ENCODE results near the gene HID1. TPM values are rescaled to one million over a fixed set of nuclear protein-coding genes. Genes with fewer than 3 reads are reported as not detected.

Gene HID1, protein sequence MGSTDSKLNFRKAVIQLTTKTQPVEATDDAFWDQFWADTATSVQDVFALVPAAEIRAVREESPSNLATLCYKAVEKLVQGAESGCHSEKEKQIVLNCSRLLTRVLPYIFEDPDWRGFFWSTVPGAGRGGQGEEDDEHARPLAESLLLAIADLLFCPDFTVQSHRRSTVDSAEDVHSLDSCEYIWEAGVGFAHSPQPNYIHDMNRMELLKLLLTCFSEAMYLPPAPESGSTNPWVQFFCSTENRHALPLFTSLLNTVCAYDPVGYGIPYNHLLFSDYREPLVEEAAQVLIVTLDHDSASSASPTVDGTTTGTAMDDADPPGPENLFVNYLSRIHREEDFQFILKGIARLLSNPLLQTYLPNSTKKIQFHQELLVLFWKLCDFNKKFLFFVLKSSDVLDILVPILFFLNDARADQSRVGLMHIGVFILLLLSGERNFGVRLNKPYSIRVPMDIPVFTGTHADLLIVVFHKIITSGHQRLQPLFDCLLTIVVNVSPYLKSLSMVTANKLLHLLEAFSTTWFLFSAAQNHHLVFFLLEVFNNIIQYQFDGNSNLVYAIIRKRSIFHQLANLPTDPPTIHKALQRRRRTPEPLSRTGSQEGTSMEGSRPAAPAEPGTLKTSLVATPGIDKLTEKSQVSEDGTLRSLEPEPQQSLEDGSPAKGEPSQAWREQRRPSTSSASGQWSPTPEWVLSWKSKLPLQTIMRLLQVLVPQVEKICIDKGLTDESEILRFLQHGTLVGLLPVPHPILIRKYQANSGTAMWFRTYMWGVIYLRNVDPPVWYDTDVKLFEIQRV
- 3.1 TPM for total RNA-seq

DNA sequence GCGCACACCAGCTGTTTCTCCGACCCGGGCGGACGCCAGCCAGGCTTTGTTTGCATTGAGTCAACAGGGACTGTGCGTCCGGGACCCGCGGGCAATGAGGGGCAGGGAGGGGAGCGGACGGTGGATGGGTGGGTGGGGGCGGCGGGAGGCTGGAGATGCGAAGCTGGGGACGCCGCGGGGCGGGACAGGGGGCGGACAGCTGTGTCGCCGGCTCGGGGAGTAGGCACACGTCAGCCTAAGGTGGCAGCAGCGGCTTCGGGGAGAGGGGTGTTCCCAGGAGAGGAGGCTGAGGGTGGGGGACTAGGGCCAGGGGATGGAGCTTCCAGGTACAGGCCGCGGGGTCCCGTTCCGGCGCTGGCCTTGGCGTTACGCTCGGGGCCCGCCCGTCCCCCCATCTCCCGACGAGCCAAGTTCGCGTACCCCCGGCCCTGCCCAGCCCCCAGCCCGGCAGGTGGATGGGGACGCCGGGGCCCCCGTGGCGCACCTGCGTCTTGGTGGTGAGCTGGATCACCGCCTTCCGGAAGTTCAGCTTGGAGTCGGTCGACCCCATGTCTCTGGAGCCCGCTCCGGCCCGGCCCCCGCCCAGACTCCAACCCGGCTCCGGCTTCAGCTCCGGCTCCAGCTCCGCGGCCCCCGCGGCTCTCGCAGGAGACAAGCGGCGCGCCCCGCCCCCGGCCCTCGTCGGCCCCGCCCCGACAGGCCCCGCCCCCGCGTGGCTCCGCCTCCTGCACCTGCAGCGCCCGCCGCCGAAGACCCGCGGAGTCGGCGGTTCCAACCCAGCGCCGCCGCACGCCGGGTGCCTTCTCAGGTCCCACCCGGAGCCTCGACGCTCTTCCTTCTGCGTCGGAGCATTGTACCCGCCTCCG lies at the start of gene HID1:
Gene HID1 (minus strand): TSS at position 653 of the 866 bp plus-strand sequence. CDS start 103 bp downstream, at position 550.
- Histone ChIP-seq H3K9me3 (ENCODE audit: low read depth, low read length) (no peaks in the 10 kb centered on the region), H3K4me1 (ENCODE audit: insufficient read depth, low read length) (peaks cover 8% of the 10 kb centered on the region), H3K4me3 (ENCODE audit: low read length) (peak within 1 kb of the TSS; percentile 35), H3K27me3 (ENCODE audit: insufficient read depth, low read length) (peaks cover 39% of the 10 kb centered on the region)

DNA sequence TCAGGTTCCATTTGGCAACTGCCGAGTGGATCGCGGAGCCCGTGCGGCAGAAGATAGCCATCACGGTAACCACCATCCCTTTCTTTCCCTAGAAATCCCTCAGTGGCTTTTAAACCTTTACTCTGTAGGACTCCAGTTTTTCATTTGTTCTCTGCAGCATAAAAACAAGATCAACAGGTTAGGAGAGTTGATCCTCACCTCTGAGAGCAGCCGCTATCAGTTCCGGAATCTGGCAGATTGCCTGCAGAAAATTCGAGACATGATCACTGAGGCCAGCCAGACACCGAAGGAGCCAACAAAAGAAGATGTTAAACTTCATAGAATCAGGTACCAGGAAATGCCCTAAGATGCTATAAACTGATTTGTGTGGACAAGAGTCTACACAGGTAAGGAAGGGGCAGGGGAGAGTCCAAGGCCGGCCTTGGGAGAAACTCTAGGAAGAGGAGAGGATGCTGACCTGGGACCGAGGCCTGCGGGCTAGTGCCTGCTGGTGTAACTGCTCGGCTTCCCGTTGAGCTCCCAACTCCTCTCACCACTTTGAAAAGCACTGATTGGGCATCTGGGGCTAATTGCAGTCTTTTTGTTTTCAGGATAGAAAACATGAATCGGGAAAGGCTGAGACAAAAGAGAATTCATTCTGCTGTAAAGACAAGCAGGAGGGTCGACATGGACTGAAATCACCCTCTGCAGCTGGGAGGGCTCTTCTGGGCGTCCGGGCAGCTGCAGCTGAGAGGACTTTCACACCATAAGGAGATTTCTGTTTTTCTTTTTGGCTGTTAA lies 48.0 kb upstream of the HID1 start:
- H3K27me3 ChIP-seq (ENCODE audit: insufficient read depth, low read length) = no peaks in the 10 kb centered on the region

DNA sequence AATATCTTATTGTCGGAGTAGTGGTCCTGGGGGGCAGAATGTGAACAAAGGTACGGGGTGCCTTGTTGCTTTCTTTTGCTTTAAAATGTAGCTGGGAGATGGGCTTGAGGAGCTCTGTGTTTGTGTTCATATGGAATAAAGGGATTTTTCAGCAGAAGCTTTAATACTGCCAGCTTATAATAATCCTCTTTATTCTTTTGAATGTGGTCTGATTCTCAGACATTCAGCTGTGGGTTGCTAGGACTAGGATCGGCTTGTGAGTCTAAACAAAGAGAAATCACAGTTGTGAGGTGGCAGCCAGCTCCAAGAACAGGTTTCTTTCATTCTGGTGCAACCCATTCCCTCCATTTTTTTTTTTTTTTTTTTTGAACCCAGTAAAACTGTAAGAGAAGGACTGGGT lies 47.2 kb upstream of the HID1 start:
- H3K27me3 ChIP-seq (ENCODE audit: insufficient read depth, low read length) = no peaks in the 10 kb centered on the region
- peaks cover under 1% of the 10 kb centered on the region for H3K4me1 ChIP-seq (ENCODE audit: insufficient read depth, low read length)
- H3K4me3 ChIP-seq (ENCODE audit: low read length) = no peak overlapping the region
- no peaks in the 10 kb centered on the region for H3K9me3 ChIP-seq (ENCODE audit: low read depth, low read length)

More for the DNA sequence above, 48.0 kb upstream of the HID1 start:
- Histone ChIP-seq H3K9me3 (ENCODE audit: low read depth, low read length) (no peaks in the 10 kb centered on the region), H3K4me3 (ENCODE audit: low read length) (no peak overlapping the region), H3K4me1 (ENCODE audit: insufficient read depth, low read length) (peaks cover 9% of the 10 kb centered on the region)

DNA sequence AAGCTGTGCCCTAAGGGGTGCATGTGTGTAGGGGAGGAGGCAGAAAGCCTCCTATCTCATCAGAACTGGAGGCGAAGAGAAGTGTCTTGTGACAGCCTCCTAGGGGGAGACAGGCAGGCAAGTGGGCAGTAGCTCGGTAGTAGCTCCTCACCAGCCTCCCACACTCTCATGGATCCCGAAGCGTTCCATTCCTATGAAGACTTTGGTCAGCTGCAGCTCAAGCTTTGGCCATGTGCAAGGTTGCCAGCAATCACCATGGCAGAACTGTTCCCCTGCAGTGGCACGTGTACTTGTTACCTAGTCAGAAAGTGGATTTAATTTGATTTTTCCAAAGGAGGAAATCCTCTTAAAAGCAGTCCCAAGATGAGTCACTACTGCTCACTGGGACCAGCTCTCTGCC lies 46.6 kb upstream of the HID1 start:
- H3K27me3 ChIP-seq (ENCODE audit: insufficient read depth, low read length) = no peaks in the 10 kb centered on the region
- no peak overlapping the region for H3K4me3 ChIP-seq (ENCODE audit: low read length)
- peaks cover under 1% of the 10 kb centered on the region for H3K4me1 ChIP-seq (ENCODE audit: insufficient read depth, low read length)
- H3K9me3 ChIP-seq (ENCODE audit: low read depth, low read length) = no peaks in the 10 kb centered on the region

DNA sequence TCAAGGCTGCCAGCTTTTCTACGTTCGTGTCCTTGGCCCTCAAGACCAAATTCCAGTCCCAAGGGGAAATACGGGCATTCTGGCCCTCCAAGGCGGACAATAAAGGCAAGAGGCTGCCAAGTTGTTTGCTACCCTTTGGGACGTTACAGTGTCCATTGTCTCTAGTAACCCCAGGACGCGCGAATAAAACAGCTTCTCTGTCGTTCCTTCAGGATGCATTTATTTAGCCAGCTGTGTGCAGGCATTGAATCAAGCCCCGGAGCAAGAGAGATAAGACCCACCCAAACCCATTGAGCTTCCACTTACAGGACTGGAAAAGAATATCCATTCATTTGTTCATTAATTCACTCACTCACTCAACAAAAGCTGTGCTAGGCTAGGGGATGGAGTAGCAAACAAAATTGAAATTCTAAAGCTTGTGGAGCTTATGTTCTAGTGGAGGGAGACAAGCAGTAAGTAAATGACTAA lies 40.6 kb upstream of the HID1 start:
- H3K4me1 ChIP-seq (ENCODE audit: insufficient read depth, low read length) = peaks cover 21% of the 10 kb centered on the region
- no peaks in the 10 kb centered on the region for H3K9me3 ChIP-seq (ENCODE audit: low read depth, low read length)
- peak overlapping the region; percentile 76 for H3K4me3 ChIP-seq (ENCODE audit: low read length)
- no peaks in the 10 kb centered on the region for H3K27me3 ChIP-seq (ENCODE audit: insufficient read depth, low read length)

DNA sequence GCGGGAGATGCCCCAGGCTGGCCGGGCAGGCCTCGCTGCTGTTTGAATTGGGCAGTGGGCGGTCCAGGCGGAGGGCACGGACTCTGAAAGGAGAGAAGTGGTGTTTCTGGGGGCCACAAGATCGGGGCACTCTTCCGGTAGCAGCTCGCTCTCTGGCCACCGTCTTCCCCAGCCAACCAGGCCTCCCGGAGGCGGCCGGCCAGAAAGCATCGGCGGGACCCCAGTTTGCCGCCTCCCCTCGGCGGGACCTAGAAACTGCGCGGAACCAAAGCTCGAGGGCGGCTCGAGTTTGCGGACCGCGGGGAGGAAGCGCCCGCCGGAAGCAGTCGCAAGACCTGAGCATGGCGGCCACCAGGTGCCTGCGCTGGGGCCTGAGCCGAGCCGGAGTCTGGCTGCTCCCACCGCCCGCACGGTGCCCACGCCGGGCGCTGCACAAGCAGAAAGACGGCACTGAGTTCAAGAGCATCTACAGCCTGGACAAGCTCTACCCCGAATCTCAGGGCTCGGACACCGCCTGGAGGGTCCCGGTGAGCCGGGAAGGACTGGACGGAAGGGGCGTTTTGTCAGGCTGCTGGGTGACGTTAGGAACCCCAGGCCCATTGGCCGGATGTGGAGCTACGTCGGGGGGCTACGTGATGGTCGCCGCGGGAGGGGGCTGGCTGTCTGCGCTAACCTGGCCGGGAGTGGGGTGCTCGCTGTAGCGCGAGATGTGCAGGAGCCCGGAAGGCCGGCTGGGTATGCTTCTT lies 40.0 kb upstream of the HID1 start, which contains the start of gene MRPL58:
Gene MRPL58 (plus strand): TSS at position 325 of the 746 bp plus-strand sequence. CDS start 17 bp downstream, at position 342.
- Histone ChIP-seq H3K4me3 (ENCODE audit: low read length) (peak within 1 kb of the TSS; percentile 76), H3K9me3 (ENCODE audit: low read depth, low read length) (no peaks in the 10 kb centered on the region), H3K4me1 (ENCODE audit: insufficient read depth, low read length) (peaks cover 21% of the 10 kb centered on the region), H3K27me3 (ENCODE audit: insufficient read depth, low read length) (no peaks in the 10 kb centered on the region)

DNA sequence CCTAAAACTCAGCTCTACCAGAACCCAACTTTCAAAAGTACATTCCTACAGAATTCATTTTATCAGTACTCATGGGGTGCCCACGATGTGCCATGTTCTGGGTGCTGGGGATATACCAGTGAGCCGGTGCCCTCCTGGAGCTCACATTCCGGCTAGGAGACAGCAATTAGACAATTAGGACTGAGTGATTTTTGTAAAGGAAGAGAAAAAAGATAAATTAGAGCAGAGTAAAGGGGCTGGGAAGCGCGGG lies 39.5 kb upstream of the HID1 start:
- no peaks in the 10 kb centered on the region for H3K9me3 ChIP-seq (ENCODE audit: low read depth, low read length)
- H3K4me1 ChIP-seq (ENCODE audit: insufficient read depth, low read length) = peaks cover 21% of the 10 kb centered on the region
- H3K27me3 ChIP-seq (ENCODE audit: insufficient read depth, low read length) = no peaks in the 10 kb centered on the region
- H3K4me3 ChIP-seq (ENCODE audit: low read length) = peak overlapping the region; percentile 76

DNA sequence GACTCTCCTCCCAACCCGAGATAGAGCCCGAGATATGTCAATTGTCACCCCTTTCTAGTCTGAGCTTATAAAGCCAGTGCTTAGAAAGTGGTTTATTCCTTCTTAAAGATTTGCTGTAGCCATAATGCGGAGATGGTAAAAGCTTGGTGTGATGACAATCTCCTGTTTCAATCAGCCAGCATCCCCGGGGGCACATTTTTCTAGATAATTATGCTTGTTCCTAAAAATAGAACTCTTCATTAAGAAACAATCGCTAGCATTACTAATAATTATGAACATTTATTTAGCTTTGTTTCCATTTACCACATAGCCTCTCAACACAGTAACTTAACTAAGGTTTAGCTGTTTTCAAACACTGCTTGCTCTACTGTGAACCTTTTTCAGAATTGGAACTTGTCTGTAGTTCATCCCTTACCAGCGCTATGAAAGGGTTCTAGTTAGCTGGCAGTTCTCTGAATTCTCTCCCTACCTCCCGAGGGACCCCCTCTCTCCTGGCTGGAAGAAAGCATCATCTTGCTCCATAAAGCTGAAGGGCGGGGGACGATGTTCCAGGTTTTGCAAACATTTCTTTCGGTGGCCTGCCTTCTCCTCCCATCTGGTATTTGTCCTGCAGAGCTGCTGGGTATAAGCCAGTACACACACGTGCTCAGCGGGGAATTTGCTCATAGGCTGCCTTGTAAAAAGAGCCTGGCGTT lies 39.0 kb upstream of the HID1 start:
- H3K4me3 ChIP-seq (ENCODE audit: low read length) = no peak overlapping the region
- no peaks in the 10 kb centered on the region for H3K27me3 ChIP-seq (ENCODE audit: insufficient read depth, low read length)
- no peaks in the 10 kb centered on the region for H3K9me3 ChIP-seq (ENCODE audit: low read depth, low read length)
- peaks cover 21% of the 10 kb centered on the region for H3K4me1 ChIP-seq (ENCODE audit: insufficient read depth, low read length)

DNA sequence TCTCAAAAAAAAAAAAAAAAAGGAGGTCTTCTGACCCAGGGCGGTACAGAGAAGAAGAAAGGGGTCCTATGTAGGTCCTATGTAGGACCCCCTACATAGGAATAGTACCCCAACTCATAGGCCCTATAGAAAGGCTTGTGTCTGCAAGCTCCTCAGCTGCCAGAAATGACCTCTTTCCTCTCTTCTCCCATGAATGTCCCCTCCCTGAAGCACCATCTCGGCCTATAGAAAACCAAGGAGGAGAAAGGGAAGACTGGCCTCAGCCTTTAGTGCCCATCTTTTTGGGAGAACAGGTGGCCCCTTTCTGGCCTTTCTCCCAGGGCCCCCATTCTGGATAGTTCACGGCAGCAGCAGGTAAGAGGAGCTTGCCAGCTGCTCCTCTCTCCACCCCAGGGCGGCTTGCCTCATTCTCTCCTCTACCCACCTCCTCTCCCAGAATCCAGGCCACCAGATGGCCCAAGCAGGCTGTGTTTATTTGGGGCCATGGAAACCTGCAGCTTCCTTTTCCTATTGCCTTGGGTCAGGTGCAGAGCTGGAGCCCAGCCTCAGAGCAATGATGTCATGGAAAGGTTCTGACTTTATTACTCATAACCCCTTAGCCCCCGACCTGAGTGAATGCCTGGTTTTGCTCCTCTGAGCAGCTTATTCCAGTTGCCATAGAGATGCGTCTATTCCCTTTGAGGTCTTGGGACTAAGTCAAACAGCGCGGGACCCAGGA lies 38.3 kb upstream of the HID1 start:
- Histone ChIP-seq H3K4me3 (ENCODE audit: low read length) (no peak overlapping the region), H3K27me3 (ENCODE audit: insufficient read depth, low read length) (no peaks in the 10 kb centered on the region), H3K4me1 (ENCODE audit: insufficient read depth, low read length) (peaks cover 21% of the 10 kb centered on the region), H3K9me3 (ENCODE audit: low read depth, low read length) (no peaks in the 10 kb centered on the region)

DNA sequence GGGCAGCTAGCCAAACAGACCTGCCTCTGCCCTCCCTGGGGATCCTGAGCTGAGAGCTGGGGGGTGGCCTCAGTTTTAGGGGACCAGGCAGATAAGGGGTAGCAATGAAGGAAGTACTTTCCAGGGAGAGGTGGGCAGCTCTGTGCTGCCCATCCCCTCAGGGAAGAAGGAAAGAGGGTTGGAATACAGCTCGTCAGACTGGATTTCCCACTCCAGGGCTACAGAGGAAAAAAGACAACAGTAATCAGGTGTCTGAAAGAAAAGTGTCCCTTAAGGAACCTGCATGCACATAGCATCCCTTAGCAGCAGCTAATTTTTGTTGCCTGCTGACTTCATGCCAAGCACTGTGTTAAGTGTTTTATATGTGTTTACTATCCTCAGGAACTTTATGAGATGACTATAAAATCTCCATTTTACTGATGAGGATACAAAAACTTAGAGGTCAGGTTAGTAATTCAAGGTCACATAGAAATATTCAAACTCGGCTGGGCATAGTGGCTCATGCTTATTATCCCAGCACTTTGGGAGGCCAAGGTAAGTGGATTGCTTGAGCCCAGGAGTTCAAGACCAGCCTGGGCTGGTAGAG lies 36.7 kb upstream of the HID1 start:
- H3K4me3 ChIP-seq (ENCODE audit: low read length) = no peak overlapping the region
- H3K27me3 ChIP-seq (ENCODE audit: insufficient read depth, low read length) = no peaks in the 10 kb centered on the region
- peaks cover 21% of the 10 kb centered on the region for H3K4me1 ChIP-seq (ENCODE audit: insufficient read depth, low read length)
- H3K9me3 ChIP-seq (ENCODE audit: low read depth, low read length) = no peaks in the 10 kb centered on the region

DNA sequence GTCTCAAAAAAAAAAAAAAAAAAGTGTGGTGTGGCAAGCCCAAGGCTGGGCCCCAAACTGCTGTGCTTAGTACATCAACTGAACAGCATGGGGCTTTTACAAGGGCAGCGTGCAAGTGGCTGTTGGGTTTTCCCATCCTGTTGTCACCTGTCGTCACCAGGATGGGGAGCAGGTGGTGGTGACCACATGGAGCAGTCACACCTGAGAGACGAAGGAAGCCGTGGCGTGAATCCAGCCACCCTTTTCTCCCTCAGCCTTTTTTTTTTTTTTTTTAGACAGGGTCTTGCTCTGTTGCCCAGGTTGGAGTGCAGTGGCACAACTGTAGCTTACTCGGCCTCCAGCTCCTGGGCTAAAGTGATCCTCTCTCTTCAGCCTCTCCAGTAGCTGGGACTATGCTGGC lies 35.8 kb upstream of the HID1 start:
- H3K9me3 ChIP-seq (ENCODE audit: low read depth, low read length) = no peaks in the 10 kb centered on the region
- H3K27me3 ChIP-seq (ENCODE audit: insufficient read depth, low read length) = no peaks in the 10 kb centered on the region
- no peak overlapping the region for H3K4me3 ChIP-seq (ENCODE audit: low read length)
- H3K4me1 ChIP-seq (ENCODE audit: insufficient read depth, low read length) = peaks cover 12% of the 10 kb centered on the region

DNA sequence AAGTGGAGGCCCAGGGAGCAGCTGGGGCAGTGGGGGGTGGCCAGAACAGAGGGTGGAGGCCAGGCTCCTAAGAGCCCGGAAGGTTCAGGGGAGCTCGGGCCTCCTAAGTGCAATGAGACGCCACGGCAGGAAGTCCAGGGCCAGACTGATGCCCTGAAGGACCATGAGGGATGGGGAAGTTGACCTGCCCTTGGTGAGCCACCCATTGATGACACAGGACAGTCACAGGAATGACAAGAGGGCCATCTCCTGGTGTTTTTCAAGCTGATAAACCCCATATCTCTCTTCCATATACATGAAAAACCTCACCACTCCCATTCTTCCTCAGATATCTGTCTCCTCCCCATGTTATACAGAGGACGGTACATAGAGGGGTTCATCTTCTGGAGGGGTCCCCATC lies 34.1 kb upstream of the HID1 start:
- no peaks in the 10 kb centered on the region for H3K4me1 ChIP-seq (ENCODE audit: insufficient read depth, low read length)
- H3K27me3 ChIP-seq (ENCODE audit: insufficient read depth, low read length) = no peaks in the 10 kb centered on the region
- no peaks in the 10 kb centered on the region for H3K9me3 ChIP-seq (ENCODE audit: low read depth, low read length)
- no peak overlapping the region for H3K4me3 ChIP-seq (ENCODE audit: low read length)
